Stimulated activated CD8-positive, alpha-beta memory T cell treated with anti-CD3 and anti-CD28 coated beads, Interleukin-15, amount 100 ng/mL, for 1 hour (primary cell): ENCODE measurements around the gene SNTG2.
"Not testable (repeated sequence)": the region's sequence is repeated elsewhere in the genome, so short reads cannot be mapped to it uniquely, and the experiment has no call there.

Source experiments
- DNase-seq: peaks from one replicate; pipeline ENCODE4 v3.0.0-alpha.2; 2020; ENCODE audit warnings: low read depth

Gene SNTG2

DNA sequence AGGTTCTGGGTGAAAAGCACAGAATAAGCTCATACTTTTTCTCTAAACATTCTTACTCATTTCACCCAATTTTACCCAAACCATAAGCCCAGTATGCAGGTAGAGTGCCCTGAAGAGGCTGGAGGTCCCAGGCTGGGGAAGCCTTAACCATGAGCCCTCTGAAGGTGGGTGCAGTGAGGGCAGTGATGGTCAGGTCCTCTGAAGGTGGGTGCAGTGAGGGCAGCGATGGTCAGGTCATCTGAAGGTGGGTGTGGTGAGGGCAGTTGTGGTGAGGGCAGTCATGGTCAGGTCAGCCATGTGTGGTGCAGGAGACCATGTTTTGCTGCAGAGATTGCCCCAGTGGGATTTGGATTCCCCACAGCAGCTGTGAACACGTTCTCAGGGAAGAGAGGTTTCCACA lies 148.8 kb downstream of the SNTG2 start:
- no peak for DNase-seq

DNA sequence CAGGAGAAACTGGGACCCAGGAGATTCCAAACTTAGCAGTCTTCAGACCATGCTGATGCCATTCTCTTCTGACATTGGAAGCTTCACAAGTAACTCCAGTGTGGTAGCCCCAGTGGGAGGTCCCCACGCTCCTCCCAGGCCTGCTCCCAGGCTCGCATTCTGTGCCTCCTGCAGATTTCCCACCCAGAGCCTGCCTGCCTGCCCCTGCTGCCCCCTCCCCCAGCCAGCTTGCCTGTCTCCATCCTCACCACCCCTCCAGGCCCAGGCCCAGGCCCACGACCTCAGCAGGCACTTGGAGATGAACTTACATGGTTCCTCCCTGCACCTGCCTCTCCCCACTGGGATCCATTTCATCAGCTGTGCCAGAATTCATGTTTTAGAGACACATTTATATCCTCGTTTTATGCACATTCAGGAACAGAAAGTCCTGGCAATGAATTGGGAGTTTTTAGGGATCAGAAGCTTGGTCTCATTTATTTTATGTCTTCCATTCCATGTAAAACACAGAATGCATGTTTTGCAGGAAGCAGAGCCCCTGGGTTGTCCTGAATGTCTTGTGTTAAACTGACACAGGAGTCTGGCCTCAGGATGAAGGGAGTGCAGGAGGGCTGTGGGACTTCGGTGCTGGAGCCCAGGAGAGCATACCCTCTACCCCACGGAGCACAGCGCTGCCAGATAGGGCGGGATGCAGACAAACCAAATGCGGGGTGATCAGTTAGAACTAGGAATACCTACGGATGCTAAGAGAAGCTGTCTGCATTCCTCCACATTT lies 150.5 kb downstream of the SNTG2 start:
- no peak for DNase-seq

DNA sequence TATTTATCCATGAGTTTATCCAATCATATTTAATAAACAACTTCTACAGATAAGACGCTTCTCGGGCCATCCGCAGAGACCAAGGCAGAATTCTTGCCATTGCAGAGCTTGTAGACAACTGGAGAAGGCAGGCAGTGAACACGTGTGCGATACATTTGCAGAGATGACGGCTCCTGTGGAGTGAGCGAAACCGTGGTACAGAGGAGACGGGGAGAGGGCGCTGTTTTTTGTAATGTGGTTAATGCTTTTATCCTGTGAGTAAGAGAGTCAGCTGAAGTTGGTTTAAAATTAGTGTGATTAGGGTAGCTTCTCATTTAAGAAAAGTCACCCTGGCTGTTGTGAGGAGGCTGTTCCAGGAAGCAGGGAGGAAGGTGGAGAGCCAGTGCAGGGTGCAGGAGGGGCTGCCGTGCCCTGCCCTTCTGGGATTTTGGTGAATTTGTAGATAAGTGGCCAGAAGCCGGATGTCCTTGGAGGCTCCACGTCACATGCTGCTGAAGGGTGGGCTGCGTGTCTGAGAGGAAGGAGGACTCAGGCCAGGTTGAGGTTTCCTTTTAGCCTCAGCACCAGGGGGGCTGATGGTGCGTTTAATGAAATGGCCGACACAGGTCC lies 151.4 kb downstream of the SNTG2 start:
- DNase-seq, result no peak

DNA sequence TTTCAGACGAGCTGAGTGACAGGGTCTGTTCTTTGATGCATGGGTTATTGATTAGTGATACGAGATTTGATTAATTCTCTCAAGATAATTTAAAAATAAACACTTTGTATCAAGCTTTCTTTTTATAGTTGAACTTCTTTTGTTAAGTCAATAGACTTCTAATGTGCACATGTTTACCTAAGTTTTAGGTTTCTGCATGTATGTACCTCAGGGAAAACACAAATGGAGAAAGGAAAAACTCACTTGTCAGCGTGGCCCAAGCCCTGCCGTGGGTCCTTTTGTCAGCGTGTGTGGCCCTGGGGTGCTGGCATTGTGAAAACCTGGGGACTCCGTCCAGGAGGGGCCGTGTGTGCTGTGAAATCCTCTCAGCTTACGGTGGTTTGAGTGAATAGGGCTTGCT lies 153.7 kb downstream of the SNTG2 start:
- DNase-seq, result no peak

DNA sequence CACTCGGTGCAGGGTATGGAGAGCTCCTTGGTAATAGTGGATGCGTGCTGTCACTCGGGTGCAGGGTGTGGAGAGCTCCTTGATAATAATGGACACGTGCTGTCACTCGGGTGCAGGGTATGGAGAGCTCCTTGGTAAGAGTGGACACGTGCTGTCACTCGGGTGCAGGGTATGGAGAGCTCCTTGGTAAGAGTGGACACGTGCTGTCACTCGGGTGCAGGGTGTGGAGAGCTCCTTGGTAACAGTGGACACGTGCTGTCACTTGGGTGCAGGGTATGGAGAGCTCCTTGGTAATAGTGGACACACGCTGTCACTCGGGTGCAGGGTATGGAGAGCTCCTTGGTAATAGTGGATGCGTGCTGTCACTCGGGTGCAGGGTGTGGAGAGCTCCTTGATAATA lies 155.7 kb downstream of the SNTG2 start:
- not testable (repeated sequence) for DNase-seq

DNA sequence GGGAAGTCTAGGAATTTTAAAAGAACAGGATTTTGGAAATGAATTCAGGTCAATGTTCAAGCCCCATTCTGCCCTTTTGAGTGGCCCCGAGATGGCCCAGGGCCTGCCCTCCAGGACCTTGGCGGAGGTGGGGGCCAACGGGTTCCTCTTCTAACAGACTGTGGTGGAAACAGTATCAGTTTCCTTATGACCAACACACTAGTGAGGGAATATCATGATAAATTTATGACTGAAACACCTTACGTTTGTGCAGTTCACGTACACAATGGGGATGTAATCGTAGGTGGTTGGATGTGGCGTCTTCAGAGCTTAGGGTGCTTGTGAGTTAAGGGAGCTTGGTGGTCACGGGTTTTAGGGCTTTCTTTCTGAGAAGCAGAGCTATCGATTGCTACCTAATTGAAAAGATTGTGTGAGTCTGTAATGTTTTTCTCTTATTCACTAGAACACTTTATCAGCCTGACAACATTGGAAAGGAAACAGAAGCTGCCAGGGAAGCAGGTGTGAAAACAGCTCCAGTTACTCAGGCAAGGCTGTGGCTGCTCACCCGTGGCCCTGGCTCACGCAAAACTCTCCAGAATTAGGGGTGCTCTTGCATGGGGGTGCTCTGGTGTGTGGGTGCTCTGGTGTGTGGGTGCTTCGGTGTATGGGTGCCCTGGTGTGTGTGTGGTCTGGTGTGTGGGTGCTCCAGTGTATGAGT lies 165.3 kb downstream of the SNTG2 start:
- no peak for DNase-seq

DNA sequence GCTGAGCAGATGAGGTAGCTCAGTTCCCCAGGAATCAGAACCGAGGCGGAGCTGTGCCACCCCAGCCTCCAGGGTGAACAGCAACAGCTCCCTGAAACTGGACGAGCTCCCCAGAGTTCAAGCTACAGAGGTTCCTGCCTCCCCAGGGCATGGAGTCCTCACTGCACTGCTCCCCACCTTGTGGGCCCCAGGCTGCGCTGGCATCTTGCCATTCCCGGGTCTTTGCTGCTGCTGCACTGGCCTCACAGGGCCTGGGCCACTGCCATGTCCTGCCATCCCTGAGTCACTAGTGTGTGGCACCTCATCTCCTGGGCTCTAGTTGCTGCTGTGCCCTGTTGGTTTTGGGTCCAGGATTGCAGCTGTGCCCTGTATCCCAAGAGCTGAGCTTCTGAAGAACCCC lies 166.9 kb downstream of the SNTG2 start:
- no peak for DNase-seq

DNA sequence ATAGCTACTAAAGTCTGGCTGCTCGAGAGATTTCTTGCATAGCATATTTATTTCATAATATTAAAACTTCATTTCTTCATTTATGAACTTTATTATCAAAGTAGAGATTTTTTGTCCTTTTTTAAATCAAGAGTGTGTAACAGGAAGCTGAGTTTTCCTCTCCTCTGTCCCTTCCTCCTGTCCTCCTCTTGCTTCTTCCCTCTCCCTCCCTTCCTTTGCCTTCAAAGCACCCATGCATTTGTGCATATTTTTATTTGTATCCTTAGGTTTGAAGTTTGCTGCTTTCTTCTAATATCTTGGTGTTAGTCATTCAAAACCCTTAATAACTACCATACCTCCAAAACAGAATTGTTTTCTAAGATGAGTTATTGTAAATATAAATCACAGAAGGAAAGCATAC lies 174.6 kb downstream of the SNTG2 start:
- DNase-seq, result no peak

DNA sequence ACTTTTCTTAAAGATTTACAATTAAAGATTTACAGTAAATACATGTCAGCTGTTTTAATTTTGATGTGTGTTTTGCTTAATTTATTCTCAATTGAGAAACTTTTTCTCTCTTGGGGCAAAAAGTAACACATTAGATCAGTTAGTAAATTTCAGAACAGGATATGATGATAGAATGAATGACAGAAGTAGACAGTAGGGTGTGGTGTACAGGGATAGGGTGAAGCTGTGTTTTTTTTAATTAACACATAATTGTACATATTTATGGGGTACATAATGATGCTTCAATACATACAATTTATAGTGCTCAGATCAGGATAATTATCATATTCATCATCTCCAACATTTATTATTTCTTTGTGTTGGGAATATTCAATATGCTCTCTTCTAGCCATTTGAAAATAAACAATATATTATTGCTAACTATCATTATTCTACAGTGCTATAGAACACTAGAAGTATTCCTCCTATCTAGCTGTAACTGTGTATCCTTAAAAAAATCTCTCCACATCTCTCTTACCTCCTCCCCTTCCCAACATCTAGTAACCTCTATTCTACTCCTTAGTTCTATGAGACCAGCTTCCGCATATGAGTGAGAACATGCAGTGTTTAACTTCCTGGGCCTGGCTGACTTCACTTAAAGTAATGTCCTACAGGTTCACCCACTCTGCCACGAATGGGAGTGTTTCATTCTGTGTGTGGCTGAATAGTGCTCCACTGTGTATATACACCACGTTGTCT lies 175.2 kb downstream of the SNTG2 start:
- no peak for DNase-seq

DNA sequence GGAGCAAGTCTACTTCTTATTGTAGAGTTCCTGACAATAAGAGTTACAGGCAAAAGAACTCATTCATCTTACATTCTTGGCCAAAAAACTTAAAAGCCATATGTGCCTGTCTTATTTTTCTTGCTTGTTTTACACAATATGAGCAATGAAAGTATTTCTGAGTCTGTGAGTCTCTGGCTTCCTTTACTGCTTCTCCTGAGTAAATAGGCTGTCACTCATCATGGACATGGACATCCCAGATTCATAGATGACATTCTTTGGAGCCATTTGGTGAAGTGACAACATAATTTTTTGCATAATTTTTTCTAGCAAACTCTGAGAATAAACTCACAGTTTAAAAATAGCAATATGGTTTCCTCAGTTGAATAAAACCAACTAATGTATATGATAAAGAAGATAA lies 179.3 kb downstream of the SNTG2 start:
- DNase-seq, result no peak

DNA sequence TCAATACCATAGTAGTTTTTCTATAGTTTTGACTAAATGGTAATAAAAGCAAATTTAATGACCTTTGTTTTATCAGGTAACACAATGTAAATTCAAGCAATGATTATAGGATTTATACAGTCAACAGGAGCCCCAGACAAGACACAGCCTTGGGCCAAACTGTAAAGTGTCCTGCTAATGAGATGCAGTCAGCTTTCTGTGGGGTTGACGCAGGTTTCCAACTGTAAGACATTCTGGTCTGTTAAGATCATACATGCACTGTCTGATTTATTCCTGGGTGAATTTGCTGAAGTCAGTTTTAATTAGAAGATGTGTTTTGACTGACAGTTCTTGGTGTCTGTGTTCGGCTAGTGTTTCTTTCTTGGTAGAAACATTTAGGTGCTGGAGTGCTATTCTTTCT lies 180.3 kb downstream of the SNTG2 start:
- DNase-seq, result no peak

DNA sequence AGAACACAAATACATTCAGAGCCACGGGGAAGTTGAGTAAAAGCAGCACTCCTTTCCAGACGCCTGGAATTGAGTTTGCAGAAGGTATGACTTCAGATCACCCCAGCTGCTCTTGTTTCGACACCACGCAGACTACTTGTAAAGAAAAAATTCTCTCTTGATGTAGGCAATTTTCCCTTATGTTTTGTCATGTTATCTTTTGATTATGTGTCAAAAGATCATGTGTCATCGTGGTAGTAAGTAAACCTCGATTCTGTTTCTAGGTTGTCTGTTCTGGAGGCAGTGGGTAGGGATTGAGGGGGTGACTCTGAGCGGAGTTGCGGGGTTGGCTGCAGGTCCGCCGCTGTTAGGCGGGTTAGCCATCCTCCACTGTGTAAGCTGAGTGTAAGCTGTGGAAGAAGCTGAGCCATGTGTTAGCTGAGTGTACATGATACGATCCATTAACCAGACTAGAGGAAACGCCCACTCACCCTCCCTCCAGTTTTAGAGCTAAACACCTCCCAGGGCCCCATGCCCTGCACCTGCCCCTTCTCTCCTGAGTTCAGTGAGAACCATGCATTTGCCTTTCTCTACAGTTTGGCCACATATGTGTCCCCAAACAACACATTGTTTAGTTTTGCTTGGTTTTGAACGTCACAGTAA lies 181.8 kb downstream of the SNTG2 start:
- DNase-seq, result no peak

DNA sequence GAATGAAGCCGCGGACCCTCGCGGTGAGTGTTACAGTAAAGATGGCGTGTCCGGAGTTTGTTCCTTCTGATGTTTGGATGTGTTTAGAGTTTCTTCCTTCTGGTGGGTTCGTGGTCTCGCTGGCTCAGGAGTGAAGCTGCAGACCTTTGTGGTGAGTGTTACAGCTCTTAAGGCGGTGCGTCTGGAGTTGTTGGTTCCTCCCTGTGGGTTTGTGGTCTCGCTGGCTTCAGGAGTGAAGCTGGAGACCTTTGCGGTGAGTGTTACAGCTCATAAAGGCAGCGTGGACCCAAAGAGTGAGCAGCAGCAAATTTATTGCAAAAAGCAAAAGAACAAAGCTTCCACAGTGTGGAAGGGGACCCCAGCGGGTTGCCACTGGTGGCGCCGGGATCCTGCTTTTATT lies 183.2 kb downstream of the SNTG2 start:
- DNase-seq, result not testable (repeated sequence)

DNA sequence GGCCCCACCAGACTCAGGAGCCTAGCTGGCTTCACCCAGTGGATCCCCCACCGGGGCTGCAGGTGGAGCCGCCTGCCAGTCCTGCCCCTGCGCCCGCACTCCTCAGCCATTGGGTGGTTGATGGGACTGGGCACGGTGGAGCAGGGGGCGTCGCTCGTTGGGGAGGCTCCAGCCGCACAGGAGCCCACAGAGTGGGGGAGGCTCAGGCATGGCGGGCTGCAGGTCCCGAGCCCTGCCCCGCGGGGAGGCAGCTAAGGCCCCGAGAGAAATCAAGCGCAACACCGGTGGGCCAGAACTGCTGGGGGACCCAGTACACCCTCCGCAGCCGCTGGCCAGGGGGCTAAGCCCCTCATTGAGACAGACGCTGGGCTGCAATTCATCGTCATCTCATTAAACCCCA lies 184.0 kb downstream of the SNTG2 start:
- no peak for DNase-seq

DNA sequence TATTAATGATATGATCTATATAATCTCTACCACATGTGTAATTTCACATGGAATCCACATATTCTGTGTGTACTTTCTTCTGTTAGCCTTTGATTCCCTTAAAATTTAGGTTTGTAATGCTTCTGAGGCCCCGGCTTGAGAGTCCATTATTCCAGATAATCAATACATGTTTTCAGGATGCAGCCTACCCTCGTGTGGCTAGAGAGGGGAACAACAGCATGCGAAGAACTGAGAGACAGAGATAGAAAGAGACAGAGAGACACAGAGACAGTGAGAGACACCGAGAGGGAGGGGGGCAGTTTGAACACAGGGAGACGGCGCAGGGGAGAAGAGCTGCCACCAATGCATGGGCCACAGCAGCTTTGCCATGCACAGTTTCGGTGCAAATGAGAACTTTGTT lies 185.4 kb downstream of the SNTG2 start:
- no peak for DNase-seq

DNA sequence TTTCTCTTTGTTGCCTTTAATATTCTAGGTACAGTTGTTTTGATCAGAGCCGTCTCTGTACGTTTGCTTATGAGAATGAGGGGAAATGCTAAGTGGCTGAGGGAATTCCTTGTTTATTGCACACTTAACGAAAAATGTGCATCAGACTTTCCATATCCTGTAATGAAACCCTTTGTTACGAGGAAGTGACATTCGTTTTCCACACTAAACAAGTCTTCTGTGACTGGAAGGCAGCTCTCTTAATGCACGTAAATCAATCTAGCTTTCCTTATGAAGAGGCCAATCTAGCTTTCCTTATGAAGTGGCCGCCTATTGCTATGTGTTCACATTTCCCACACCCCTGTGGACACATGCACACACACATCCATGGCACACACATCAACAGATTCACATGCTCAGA lies 186.2 kb downstream of the SNTG2 start:
- no peak for DNase-seq

DNA sequence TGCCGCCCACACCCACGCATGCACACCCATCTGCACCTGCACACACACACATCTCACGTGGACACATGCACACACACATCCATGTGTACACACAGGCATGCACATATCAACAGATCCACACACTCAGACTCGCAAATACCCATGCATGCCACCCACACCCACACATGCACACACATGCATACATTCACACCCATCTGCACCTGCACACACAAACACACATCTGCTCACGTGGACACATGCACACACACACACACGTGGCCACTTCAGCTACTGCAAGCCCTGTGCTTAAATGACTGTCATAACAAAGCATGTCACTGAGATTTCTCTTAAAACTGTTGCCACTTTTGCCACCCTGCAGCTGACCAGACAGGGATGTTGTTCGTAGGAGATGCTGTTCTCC lies 186.6 kb downstream of the SNTG2 start:
- no peak for DNase-seq

DNA sequence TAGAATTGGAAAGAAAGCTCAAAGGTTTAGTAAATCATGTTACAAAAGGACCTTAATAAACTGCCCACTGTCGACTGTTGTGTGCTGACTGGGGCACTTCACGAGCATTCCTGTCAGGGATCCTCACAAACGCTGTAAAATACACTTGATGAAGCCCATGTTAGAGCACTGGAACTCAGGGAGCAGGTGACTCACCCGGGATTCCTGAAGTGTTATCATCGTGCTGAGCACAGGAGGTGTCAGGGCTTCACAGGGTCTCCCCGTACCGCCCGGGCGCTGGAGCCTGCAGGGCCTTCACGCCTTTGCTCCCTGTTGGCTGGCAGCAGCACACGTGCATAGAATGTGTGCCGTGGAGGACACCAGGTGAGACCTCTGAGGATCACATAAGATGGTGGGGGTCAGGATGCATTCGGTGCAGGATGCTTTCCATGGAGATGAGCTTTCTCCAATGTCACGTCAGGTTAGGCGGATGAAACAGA lies 187.3 kb downstream of the SNTG2 start:
- no peak for DNase-seq

DNA sequence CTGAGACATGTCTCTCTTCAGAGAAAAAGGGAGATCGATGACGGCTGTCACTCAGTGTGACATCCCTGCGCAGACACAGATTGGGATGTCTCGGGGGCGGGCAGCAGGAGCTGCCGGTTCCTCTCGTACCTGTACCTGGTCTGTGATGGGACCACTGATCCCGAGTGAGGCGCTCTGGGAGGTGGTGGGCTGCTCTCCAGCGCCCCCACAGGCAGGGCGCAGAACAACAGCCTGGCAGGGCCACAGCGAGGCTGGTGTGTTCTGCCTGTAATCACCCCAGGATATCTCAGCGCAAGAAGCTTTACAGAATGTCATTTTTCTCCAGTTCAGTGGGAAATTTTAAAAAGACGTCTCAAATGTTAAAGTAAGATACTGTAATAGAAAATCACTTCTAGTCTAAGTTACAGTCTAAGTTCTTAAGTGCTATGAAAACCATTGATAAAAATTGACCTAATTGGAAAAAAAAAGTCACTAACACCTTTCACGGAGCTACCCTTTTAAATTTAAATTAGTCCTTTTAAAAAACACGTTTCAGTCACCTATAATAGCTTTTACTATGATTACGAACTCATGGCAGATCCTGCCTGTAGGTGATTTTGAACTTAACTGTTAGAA lies 189.8 kb downstream of the SNTG2 start:
- DNase-seq, result no peak

DNA sequence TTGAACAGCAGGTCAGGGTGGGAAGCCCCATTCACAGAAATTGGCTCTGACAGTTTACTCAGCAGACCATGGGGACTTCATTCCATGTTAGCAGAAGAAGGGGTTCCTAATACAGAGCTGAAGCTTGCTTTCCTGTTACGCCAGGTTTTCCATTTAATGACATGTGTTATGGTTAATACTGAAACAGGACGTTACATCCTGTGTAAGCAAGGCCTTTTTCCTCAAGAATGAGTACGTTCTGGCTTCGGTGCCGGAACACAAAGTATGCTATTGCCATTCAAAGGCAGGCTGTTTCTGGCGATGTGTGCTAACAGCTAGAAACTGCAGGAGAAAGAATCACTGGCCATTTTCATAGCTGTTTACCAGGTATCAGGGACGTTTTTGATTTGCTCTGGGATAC lies 190.4 kb downstream of the SNTG2 start:
- DNase-seq, result no peak

DNA sequence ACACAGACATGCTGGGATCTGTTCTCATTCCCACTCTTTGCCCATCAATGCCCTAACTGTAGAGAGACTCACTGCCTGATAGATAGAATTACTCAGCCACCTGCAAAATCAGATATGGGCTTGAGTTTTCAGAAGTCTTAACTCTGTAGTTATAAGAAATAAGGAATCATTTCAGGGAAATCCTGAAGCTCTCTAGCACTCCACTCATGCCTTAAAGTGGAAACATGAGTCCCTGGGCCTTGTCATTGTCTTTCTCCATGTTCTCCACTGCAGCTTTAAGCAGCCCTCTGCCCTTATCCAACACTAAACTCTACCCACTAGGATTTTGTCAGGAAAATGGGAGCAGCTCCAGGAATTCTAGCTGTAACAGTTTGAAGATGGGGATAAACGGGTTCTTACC lies 192.5 kb downstream of the SNTG2 start:
- no peak for DNase-seq
